Neural cell (in vitro differentiated cells): ENCODE measurements around the gene TRIM4.

Source experiments
- CTCF ChIP-seq: fragments of 450-650 bp; IDR thresholded peaks from 2 replicates; pipeline ENCODE4 v1.5.1; 2014; ENCODE audit warnings: antibody characterized with exemption, mild to moderate bottlenecking, moderate library complexity; ENCODE audit not compliant: poor library complexity, severe bottlenecking
- EZH2 ChIP-seq: fragments of 200-600, 300-800 bp; shearing (Covaris generic), sonication (generic); IDR thresholded peaks from 2 replicates; pipeline ENCODE4 v1.6.1; 2014; ENCODE audit warnings: antibody characterized with exemption, low read length, borderline replicate concordance, mild to moderate bottlenecking; ENCODE audit not compliant: insufficient read depth, poor library complexity, severe bottlenecking
- MXI1 ChIP-seq: fragments of 450-650 bp; conservative IDR thresholded peaks from 2 replicates; pipeline ENCODE4 v1.6.1; 2014; ENCODE audit warnings: antibody characterized with exemption, mild to moderate bottlenecking; ENCODE audit not compliant: poor library complexity, severe bottlenecking
- POLR2AphosphoS5 ChIP-seq: IDR thresholded peaks from 2 replicates; pipeline ENCODE4 v1.6.1; 2012
- RAD21 ChIP-seq: fragments of 450-650 bp; conservative IDR thresholded peaks from 2 replicates; pipeline ENCODE4 v1.6.1; 2014; ENCODE audit warnings: antibody characterized with exemption, mild to moderate bottlenecking, moderate library complexity
- REST ChIP-seq: IDR thresholded peaks from 2 replicates; pipeline ENCODE4 v1.6.1; 2012; ENCODE audit warnings: borderline replicate concordance

- TF ChIP-seq CTCF, result no peak
- no peak for TF ChIP-seq EZH2
- no peak for TF ChIP-seq MXI1
- no peak for TF ChIP-seq RAD21
- TF ChIP-seq POLR2AphosphoS5, result no peak
- TF ChIP-seq REST, result no peak
Measured at GRCh38 chr7:99928994-99929729, 9.8 kb upstream of the TRIM4 start, which contains the start of gene GJC3.
